Right lung (tissue), 5 donors: Measurements from ENCODE around the gene SORD. TPM values are rescaled to one million over a fixed set of nuclear protein-coding genes. Genes with fewer than 3 reads are reported as not detected.
"Not testable (repeated sequence)": the region's sequence is repeated elsewhere in the genome, so short reads cannot be mapped to it uniquely, and the experiment has no call there.

Experiments used
- DNase-seq, 2 donors: peaks; one replicate each; pipeline ENCODE4 v3.0.0-alpha.2; 2013
- polyA plus RNA-seq, 5 donors: library from polyadenylated mRNA; unstranded; fragments of 120-200 nt; gene quantifications; one replicate each; pipeline versions ENCODE4 v1.2.1 to v1.2.3, GENCODE V29; 2013; ENCODE audit warnings: inconsistent platforms in 1 of 5, low replicate concordance in 1 of 5; ENCODE audit not compliant: insufficient read length in 5 of 5, insufficient read depth in 1 of 5

SORD gene
- polyA plus RNA-seq, 5 donors = 26.7 to 31.4 (median 28.8) TPM

- no peak for DNase-seq
Measured at GRCh38 chr15:45021348-45021747, 1.6 kb upstream of the SORD start.

GRCh38 chr15:45023659-45024225, 747 bp downstream of the SORD start:
- DNase-seq = no peak

GRCh38 chr15:45024649-45025048, 1.7 kb downstream of the SORD start:
- not testable (repeated sequence) for DNase-seq

DNA sequence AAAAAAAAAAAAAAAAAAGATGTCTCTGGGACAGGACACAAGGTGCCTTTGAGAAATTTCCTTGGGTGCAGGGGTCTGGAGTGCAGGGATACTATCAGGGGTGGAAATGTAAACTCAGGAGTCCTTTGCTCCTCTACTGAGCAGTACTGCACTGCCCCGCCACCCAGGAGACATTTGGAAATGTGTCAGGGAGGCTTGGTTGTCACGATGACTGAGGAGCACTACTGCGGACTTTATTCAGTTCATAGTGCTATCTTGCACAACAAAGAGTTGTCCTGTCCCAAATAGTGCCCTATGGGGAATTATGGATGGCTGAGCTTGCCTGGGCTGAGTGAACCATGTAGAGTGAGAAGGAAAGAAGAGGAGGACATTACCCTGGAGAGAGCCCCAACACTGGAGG, 2.6 kb downstream of the SORD start:
- DNase-seq = not testable (repeated sequence)

DNA sequence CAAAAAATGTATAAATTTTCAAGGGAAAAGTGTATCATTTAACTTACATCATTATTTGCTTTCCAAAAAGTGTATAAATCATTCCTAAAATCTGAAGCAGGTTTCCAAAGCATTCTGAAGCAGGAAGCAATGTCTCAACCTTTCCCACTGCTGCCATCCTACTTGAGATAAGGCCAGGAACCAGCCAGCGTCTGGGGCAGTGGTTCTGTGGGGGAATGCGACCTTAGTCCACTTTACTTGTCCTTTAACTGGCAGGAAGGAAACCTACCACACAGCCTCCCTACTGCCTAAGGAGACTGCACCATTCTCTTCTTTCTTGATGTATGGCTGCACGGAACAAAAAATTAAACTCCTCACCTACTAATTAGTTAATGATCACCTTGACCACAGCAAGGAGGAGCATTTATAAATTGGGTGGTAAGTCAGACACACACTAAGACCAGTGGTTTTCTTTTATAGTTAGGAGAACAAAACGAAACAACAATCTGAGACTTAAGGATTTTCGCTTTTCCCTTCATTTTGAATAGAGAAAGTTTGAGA, 3.7 kb downstream of the SORD start:
- DNase-seq = no peak

DNA sequence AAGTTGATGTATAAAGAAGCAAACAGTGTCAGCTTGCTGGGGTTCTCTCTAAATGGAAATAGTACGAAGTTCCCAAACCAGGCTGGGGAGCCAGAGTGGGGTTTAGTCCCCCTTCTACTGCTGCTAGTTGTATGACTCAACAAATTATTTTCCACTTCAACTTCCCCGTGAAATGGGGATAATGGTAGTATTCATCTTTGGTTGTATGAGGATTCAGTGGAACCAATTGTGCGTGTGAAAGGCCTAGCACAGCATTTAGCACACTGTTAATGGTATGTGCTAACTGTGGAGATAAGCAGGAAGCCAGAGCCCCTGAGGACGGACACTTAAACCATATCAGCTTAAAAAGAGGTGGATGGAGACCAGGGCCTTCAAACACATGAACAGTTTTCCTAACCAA, 4.2 kb downstream of the SORD start:
- DNase-seq = no peak

GRCh38 chr15:45030743-45031142, 7.7 kb downstream of the SORD start:
- no peak for DNase-seq

DNA sequence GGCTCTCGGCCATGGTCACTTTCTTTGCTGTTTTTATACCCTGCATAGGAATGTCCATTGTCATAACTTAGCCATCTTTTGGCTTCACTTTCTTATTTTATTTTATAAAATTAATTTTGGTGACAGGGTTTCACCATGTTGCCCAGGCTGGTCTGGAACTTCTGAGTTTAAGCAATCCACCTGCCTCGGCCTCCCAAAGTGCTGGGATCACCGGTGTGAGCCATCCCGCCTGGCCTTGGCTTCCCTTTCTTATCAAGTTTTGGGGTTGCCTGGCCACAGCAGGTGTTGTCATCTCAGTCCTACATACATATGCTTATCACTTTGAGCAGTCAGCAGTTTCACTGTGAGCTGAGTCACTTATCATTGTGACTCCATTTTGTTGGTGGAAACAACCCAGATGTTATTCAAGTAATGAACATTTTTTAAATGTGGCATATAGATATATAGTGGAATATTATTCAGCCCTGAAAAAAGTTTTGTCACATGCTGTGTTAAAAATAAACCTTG, 8.6 kb downstream of the SORD start:
- DNase-seq = not testable (repeated sequence)

- not testable (repeated sequence) for DNase-seq
Measured at GRCh38 chr15:45032501-45032900, 9.5 kb downstream of the SORD start.

- DNase-seq = not testable (repeated sequence)
Measured at GRCh38 chr15:45034087-45034486, 11.1 kb downstream of the SORD start.

DNA sequence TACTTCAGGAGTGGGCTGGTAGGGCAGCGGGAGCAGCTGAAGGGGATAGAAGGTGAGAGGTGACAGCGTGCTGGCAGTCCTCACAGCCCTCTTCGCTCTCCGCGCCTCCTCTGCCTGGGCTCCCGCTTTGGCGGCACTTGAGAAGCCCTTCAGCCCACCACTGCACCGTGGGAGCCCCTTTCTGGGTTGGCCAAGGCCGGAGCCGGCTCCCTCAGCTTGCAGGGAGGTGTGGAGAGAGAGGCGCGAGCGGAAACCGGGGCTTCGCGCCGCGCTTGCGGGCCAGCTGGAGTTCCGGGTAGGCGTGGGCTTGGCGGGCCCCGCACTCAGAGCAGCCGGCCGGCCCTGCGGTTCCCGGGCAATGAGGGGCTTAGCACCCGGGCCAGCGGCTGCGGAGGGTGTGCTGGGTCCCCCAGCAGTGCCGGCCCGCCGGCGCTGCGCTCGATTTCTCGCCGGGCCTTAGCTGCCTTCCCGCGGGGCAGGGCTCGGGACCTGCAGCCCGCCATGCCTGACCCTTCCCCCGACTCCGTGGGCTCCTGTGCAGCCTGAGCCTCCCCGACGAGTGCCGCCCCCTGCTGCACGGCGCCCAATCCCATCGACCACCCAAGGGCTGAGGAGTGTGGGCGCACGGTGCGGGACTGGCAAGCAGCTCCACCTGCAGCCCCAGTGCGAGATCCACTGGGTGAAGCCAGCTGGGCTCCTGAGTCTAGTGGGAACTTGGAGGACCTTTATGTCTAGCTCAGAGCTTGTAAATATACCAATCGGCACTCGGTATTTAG, 11.8 kb downstream of the SORD start:
- DNase-seq = not testable (repeated sequence)

- peak; percentile 59 to 69 for DNase-seq
Measured at GRCh38 chr15:45036812-45037781, 14.1 kb downstream of the SORD start.

- no peak for DNase-seq
Measured at GRCh38 chr15:45037936-45038335, 14.9 kb downstream of the SORD start.

DNA sequence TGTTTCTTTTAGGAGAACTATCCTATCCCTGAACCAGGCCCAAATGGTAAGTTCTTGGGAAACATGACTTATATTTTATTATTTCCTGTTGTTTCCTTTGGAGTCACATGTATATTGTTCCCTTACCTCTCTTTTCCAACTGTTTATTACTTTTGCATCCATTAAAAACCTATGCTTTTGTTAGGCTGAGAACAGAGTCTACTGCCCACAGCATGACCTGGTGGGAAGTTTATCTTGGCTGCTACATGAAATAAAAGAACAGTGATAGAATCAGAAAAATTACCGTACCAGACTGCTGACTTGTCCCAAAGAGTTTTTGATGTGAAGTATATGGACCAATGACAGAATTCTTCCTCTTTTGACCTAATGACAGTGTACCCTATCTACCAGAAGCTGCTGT, 17.4 kb downstream of the SORD start:
- not testable (repeated sequence) for DNase-seq

DNA sequence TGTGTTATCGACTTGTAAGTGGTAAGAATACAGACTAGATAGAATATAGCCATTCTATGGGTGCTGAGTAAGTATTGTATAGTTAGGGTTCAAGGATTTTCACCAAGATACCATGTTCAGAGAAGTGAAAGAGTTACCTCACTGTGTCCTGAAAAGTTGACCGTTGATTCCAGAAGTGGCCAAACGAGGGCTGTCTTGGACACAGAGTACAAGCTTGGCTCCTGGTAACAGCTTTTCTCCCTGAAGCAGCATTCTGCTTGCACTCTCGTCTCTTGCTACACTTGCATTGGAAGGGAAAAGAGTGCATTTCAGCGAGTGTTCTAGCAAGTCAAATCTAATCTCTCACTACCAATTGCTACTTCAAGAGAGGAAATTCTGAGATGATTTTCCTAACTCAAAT, 18.5 kb downstream of the SORD start:
- DNase-seq = not testable (repeated sequence)

DNA sequence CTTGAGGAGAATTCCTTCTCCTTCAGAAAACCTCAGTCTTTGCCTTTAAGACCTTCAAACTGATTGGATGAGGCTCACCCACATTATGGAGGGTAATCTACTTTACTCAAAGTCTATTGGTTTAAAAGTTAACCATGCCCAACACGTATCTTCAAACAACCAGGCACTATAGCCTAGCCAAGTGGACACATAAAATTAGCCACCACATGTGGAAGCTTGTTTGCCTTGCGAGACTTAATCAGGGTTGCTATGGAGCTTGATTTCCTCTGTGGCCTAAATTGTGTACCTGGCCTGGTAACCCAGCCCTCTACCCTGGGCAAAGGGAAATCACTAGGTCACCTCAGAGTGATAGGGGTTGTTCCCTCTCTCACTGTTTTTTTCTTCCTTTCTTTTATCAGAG, 19.9 kb downstream of the SORD start:
- DNase-seq = not testable (repeated sequence)

GRCh38 chr15:45044270-45044669, 21.3 kb downstream of the SORD start:
- DNase-seq = not testable (repeated sequence)

GRCh38 chr15:45048449-45048793, 25.4 kb downstream of the SORD start:
- not testable (repeated sequence) for DNase-seq

DNA sequence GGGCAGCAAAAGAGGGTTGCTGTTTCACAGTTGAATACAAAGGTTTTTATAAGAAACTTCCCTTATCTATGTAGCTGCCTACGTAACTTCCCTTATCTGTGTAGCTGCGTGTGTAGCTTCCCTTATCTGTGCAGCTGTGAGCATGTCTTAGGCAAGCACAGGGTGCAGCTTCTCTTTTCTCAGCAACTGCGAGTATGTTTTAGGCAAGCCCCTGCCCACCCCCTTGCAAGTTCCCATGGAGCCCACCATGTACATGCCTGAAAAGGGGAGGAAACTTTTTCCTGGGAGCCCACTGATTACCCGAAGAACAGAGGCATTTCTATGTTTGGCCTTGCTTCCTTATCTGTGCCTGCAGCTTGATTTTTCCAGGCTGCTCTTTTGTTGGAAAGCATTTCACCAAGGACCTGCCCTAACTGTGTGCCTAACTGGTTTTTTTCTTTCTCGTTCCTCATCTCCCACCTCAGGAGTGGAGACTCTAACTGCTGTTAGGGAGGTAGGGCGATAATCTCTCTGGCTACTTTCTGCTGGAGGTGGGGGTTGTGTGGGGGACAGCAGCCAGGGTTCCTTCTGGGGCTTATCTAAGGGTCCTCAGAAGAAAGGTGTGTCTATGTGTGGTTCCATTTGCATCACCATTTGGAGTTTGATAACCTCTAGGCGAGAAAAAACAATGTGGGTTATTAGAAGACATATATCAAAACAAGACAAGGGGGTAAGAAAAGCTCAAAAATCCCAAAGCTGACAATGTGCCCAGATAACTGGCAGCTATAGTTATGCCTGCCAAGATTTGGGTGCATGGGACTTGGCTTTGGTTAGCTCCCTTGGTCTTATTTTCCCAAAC, 26.0 kb downstream of the SORD start:
- DNase-seq = no peak

DNA sequence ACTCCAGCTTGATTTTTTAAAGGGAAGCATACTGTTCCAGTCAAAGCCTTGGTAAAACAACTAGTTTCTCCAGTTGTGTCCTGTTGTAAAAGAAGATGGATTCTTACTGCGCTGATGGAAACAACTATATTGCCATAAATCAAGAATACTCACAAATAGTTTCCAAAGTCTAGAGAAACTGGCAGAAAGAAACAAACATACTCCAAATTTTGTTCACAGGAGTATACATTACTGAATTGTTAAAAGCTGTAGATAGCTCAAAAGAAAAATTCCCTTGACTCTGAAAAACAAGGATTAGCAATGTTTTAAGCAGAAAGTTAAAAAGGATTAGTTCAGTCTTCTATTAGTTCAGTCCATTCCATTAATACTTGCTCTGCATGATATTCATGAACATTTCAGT, 27.6 kb downstream of the SORD start:
- no peak for DNase-seq

- not testable (repeated sequence) for DNase-seq
Measured at GRCh38 chr15:45052676-45053075, 29.7 kb downstream of the SORD start.
